Activated naive CD8-positive, alpha-beta T cell treated with anti-CD3 and anti-CD28 coated beads, Interleukin-2, amount 50 U/mL, for 24 hours (primary cell): ENCODE measurements around the gene ZC3H12D.

Experiments used
- ATAC-seq: fragments of 150-1000 bp; cut with Tn5 transposase; one replicate; pipeline ENCODE4 v1.10.0; 2021
- DNase-seq: peaks from one replicate; pipeline ENCODE4 v3.0.0; 2021
- H3K27ac Mint-ChIP-seq: one replicate; pipeline ENCODE4 v1.8.0; 2021; ENCODE audit warnings: mild to moderate bottlenecking, mixed read lengths
- H3K27me3 Mint-ChIP-seq: one replicate; pipeline ENCODE4 v1.8.0; 2021; ENCODE audit warnings: mixed read lengths
- H3K36me3 Mint-ChIP-seq: one replicate; pipeline ENCODE4 v1.8.0; 2021; ENCODE audit warnings: low read depth, mixed read lengths
- H3K4me1 Mint-ChIP-seq: one replicate; pipeline ENCODE4 v1.8.0; 2021; ENCODE audit warnings: mixed read lengths
- H3K4me3 Mint-ChIP-seq: one replicate; pipeline ENCODE4 v1.8.0; 2021; ENCODE audit warnings: mild to moderate bottlenecking, moderate library complexity, mixed read lengths
- H3K9me3 Mint-ChIP-seq: one replicate; pipeline ENCODE4 v1.8.0; 2021; ENCODE audit warnings: mixed read lengths

ZC3H12D gene

DNA sequence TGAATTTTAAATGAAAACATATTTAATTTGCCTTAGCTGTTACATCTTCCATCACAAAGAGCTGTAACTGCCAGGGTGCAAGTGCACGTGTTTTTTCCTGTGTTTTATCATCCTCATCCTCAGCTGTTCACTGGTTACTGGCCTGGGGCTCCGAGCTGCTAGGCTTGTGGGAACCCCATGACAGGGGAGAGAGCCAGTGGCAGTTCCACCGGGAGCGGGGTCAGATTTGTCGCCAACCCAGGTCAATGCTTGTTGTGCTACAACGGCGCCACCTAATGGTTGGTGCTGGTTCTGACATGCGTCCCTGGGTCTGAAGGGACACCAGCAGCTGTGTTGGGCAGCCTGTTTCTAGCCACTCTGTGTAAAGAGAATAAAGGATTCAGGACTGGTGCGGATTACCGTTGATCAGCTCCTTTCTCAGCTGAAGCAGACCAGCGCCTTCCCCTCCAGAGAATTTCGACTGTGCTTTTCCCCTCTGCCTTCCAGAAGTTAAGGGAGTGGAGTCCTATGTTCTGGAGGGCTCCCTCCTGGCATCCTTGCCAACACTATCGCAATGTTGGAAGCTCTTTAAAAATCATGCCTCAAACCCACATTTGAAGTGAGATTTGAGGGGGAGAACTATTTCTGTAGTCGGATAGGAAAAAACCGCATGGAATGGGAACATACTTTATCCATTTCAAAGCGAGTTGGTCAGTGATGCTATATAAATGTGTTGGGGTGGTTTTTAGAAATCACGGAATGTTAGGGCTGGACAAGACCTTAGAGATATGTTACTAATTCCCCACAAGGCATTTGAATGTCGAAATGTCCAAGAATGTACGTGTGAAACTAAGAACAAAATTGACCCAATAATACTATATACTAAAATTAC is 52.7 kb downstream of the ZC3H12D start:
- Mint-ChIP-seq H3K4me3 (no peak overlapping the region), H3K27me3 (no peaks in the 10 kb centered on the region), H3K27ac (peak overlapping the region; percentile 26), H3K36me3 (no peaks in the 10 kb centered on the region), H3K9me3 (no peaks in the 10 kb centered on the region), H3K4me1 (peaks cover 7% of the 10 kb centered on the region)
- ATAC-seq (peak; percentile 94), DNase-seq (peak; percentile 92)

DNA sequence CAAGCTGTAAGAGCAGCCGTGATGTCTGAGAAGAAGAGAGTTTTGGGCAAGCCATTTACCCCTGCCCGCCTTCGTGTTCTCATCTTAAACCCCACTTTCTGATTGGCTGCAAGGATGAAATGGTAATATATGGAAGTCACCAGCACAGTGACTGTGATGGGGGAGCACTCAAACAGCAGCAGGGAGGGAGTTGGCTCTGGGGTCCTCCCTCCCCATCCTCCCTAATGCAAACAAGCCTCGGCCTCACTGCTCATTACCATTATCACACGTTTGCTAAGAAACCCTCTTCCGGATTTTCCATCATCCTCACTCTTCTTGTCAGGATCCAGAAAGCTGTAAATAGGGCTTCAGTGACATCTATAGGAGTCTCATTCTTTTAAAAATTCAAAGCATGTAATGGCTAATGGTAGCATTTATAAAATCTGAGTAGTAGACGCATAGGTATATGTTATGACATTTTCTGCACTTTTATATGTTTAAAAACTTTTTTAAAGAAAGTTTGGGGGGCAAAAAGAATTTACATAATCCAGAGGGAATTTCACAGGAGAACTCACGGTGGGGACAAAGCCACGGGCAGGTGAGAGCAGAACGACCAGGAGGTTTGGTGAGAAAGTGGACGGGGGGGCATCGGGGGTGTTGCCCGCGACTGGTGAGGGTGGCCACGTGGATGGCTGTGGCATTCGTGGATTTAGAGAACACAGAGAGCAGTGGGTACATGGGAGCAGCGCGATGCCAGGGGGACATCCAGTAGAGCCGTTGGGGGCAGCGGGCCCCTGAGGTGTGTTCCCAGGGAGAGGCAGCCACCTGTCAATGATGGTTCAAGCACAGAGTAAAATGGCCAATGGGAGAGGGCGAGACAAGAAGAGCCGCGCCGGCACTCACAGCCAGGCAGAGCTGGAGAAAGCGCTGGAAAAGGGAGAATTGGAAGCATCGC is 55.1 kb downstream of the ZC3H12D start:
- H3K4me1 Mint-ChIP-seq: peaks cover 6% of the 10 kb centered on the region
- no peaks in the 10 kb centered on the region for H3K36me3 Mint-ChIP-seq
- H3K27ac Mint-ChIP-seq: no peak overlapping the region
- H3K4me3 Mint-ChIP-seq: no peak overlapping the region
- no peaks in the 10 kb centered on the region for H3K27me3 Mint-ChIP-seq
- ATAC-seq: no peak
- H3K9me3 Mint-ChIP-seq: no peaks in the 10 kb centered on the region
- DNase-seq: no peak

DNA sequence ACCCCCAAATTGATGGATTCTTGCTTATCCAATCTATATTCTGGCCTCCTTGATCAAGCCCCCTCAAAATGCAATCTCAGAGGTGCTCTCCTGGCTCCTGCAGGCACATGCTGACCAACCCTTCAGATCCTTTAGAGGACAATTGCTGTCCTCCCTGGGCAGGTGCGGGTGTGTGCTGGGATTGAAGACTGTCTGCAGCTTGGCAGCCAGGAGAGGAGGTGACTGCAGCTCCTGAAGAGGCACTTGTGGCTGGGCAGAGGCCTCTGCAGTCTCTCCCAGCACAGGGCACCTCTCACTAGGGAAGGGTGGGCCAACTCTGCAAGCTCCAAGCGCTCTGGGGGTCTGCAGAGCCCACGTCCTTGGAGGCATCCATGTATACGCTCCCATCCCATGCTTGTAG is 56.2 kb downstream of the ZC3H12D start:
- DNase-seq: no peak
- Mint-ChIP-seq H3K27ac (no peak overlapping the region), H3K27me3 (no peaks in the 10 kb centered on the region), H3K4me1 (peaks cover 6% of the 10 kb centered on the region), H3K4me3 (no peak overlapping the region), H3K36me3 (no peaks in the 10 kb centered on the region), H3K9me3 (no peaks in the 10 kb centered on the region)
- no peak for ATAC-seq

DNA sequence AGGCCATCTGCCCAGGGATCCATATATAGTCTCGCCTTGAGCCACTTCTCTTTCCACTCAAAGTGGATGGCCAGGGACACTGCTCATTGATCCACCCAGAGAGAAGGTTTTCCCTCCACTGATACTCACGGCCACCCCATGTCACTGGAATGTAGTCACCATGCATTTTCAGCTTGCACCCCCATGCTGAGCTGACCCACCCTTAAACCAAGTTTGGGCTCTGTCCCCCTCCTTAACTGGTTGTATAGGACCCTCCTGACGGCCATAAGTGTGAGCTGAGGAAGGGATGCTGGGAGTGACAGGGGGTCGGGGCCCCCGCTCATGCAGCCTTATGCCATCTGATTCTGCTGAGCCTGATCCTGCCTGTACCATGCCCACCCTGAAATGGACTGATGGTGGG is 59.1 kb downstream of the ZC3H12D start:
- ATAC-seq (no peak), DNase-seq (no peak)
- Mint-ChIP-seq H3K4me3 (no peak overlapping the region), H3K27ac (no peak overlapping the region), H3K9me3 (no peaks in the 10 kb centered on the region), H3K36me3 (no peaks in the 10 kb centered on the region), H3K4me1 (peaks cover 2% of the 10 kb centered on the region), H3K27me3 (no peaks in the 10 kb centered on the region)

DNA sequence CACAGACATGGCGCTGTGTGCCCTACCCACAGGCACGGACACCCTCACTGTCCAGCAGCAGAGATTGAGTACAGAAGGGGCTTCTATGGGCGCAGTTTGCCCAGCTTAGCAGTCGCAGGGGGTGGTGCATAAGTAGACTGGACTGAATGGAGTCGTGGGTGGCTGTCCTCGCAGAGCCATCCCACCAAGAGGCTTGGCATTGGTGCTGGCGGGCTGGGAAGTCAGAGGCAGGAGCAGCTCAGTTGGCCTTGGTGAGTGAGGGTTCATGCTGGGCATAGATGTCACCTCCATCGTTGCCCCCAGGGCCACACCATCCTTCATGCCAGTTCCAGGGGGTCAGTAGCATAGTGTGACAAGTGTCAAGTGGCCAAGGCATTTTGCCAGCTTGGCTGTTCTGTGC is 59.6 kb downstream of the ZC3H12D start:
- Mint-ChIP-seq H3K27me3 (no peaks in the 10 kb centered on the region), H3K27ac (no peak overlapping the region), H3K4me3 (no peak overlapping the region), H3K36me3 (no peaks in the 10 kb centered on the region), H3K4me1 (peaks cover 5% of the 10 kb centered on the region), H3K9me3 (no peaks in the 10 kb centered on the region)
- DNase-seq (no peak), ATAC-seq (no peak)

DNA sequence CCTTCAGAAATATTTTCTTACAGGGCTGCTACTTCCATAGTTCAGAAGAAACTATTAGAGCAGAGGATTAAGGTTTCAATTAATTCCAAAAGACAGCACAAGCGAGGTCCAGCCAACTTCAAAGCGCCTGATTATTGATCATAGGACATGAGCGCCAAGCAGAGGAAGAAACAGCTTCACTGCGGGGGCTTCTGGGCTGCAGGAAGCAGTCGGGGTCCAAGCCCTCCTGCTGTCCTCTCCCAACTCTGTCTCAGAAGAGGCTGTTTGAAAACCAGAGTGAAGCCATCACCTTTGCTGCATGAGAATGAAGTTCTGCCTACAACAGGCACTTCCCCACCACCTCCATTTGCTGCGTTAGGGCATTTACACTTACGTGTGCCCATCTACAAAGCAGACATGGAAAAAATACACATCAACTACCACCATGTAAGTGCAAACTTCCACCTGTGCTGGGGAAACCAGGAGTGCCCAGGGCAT is 60.8 kb downstream of the ZC3H12D start:
- ATAC-seq: no peak
- no peaks in the 10 kb centered on the region for H3K36me3 Mint-ChIP-seq
- no peak for DNase-seq
- no peak overlapping the region for H3K4me3 Mint-ChIP-seq
- H3K27ac Mint-ChIP-seq: no peak overlapping the region
- peaks cover 9% of the 10 kb centered on the region for H3K4me1 Mint-ChIP-seq
- H3K27me3 Mint-ChIP-seq: no peaks in the 10 kb centered on the region
- no peaks in the 10 kb centered on the region for H3K9me3 Mint-ChIP-seq

DNA sequence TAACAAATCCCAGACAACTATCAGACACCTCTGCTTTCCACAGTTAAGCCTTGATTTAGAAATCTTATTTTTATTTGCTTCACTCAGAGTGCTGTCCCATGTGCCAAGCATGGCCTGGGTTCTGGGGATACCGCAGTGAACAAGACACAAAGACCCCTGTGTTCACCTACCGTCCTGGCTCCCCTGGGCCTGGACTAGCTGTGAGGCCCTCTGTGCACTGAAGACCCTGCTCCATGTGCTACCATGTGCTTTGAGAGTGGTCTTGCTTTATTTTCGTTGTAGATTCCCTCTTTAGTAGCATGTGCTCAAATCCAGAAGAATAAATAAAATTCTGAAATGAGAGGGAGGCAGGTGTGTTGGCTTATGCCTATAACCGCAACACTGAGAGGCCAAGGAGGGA is 62.2 kb downstream of the ZC3H12D start:
- no peak overlapping the region for H3K27ac Mint-ChIP-seq
- ATAC-seq (no peak), DNase-seq (no peak)
- H3K4me1 Mint-ChIP-seq: peaks cover 9% of the 10 kb centered on the region
- H3K4me3 Mint-ChIP-seq: no peak overlapping the region
- no peaks in the 10 kb centered on the region for H3K9me3 Mint-ChIP-seq
- no peaks in the 10 kb centered on the region for H3K27me3 Mint-ChIP-seq
- H3K36me3 Mint-ChIP-seq: no peaks in the 10 kb centered on the region

DNA sequence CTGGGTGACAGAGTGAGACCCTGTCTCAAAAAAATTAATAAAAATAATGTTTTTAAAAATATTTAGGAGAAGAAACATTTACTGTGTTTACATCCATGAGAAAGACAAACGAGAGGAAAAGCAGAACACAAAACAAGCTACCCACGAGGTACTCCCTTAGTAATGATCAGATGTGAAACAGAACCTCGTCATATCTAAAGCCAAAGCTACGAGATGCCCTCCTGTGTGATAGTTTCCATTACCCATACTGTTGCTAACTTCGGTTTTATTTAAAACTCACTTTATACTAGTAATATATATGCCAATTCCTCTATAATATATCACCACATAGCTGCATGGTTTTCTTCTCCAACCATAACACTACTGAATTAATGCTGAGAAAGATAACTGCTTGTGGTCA is 63.7 kb downstream of the ZC3H12D start:
- Mint-ChIP-seq H3K9me3 (peaks cover 5% of the 10 kb centered on the region), H3K27me3 (no peaks in the 10 kb centered on the region), H3K36me3 (no peaks in the 10 kb centered on the region), H3K4me3 (no peak overlapping the region), H3K27ac (no peak overlapping the region), H3K4me1 (peaks cover 10% of the 10 kb centered on the region)
- peak; percentile 9 for ATAC-seq
- no peak for DNase-seq

DNA sequence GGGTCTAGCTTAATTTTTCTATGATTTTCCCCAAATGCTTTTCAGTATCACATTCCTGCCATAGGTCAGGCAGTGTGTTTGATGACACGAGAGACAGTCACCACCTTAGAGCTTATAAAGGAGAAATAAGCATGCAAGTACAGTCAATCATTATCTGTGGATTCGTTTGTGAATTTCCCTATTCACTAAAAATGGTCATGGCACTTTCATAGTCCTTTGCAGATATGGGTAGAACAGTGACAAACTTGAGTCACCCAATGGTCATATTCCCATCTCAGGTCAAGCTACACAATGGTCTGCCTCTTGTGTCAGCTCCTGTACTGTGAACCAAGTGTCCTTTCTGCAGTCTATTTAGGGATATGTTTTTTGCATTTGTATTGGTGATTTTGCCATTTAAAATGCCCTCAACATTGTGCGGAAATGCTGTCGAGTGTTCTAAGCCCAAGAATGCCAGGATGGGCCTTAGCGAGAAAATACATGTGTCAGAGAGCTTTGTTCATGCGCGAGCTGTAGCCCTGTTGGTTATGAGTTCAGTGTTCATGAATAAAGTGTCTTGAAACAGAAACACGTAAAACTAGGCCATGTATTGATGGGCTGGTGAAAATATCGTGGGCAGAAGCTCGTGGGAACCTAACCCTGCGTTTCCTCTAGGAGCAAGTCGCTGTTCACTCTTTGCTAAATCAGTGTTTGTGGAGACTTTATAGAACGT is 65.0 kb downstream of the ZC3H12D start:
- DNase-seq (no peak), ATAC-seq (no peak)
- Mint-ChIP-seq H3K36me3 (peaks cover 5% of the 10 kb centered on the region), H3K27ac (no peak overlapping the region), H3K27me3 (no peaks in the 10 kb centered on the region), H3K4me1 (peaks cover 16% of the 10 kb centered on the region), H3K4me3 (no peak overlapping the region), H3K9me3 (peaks cover 14% of the 10 kb centered on the region)

DNA sequence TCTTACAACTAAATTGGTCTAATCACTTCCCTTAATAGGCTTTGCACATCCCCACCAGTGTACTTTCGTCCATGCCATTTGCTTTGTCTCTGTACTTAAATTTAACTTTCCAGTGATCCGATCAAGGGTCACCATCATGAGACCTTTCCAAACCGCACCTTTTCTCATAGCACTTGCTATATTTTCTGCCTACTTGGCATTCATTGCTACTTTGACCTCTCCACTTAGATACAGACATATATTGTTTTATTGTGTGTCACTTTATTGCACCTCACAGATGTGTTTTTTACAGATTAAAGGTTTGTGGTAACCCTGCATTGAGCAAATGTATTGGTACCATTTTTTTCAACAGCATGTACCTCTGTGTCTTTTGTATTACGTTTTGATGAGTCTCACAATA is 70.0 kb downstream of the ZC3H12D start:
- H3K4me3 Mint-ChIP-seq: no peak overlapping the region
- H3K36me3 Mint-ChIP-seq: peaks cover 38% of the 10 kb centered on the region
- DNase-seq (no peak), ATAC-seq (no peak)
- no peak overlapping the region for H3K27ac Mint-ChIP-seq
- peaks cover 16% of the 10 kb centered on the region for H3K9me3 Mint-ChIP-seq
- H3K27me3 Mint-ChIP-seq: no peaks in the 10 kb centered on the region
- peaks cover 19% of the 10 kb centered on the region for H3K4me1 Mint-ChIP-seq

DNA sequence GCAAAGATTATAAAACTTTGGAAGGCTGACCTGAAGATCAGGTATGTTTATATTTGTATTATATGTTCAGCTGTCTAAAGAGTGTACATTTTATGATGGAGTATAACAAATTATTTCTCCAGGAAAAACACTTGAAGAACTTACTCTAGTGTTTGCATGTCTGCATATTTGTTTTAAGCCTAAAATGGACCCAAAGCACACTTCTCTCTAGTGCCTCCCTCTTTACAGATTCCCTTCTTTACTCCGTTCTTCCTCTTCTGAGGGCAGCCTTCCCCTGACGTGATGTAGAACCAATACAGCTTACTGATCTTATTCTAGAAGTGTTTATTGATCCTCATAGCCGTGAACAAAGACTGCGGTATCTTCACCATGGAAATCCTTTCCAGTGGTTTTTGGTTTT is 70.8 kb downstream of the ZC3H12D start:
- Mint-ChIP-seq H3K27ac (no peak overlapping the region), H3K36me3 (peaks cover 44% of the 10 kb centered on the region), H3K4me3 (no peak overlapping the region), H3K4me1 (peaks cover 21% of the 10 kb centered on the region), H3K27me3 (no peaks in the 10 kb centered on the region), H3K9me3 (peaks cover 16% of the 10 kb centered on the region)
- no peak for ATAC-seq
- no peak for DNase-seq

DNA sequence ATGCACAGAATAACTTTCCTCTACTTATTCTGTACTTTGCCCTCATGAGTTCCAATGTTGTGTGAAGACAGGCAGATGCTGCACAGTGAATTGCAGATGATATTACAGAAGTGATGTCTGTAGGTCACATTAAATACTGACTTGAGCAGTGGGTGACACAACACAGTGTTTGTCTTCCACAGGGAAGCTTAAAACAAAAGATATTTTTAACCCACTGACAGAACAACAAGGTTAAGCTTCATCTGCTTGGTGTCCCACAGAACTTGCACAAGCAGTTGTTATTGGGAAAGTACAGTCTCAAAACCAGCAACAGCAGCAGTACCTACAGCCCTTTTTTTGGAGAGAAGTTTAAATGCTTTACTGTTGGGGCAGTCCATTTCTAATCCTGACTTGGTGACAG is 74.3 kb downstream of the ZC3H12D start:
- no peaks in the 10 kb centered on the region for H3K27me3 Mint-ChIP-seq
- peaks cover 55% of the 10 kb centered on the region for H3K36me3 Mint-ChIP-seq
- H3K27ac Mint-ChIP-seq: no peak overlapping the region
- H3K4me1 Mint-ChIP-seq: peaks cover 28% of the 10 kb centered on the region
- no peak for ATAC-seq
- peaks cover 6% of the 10 kb centered on the region for H3K9me3 Mint-ChIP-seq
- DNase-seq: no peak
- no peak overlapping the region for H3K4me3 Mint-ChIP-seq

DNA sequence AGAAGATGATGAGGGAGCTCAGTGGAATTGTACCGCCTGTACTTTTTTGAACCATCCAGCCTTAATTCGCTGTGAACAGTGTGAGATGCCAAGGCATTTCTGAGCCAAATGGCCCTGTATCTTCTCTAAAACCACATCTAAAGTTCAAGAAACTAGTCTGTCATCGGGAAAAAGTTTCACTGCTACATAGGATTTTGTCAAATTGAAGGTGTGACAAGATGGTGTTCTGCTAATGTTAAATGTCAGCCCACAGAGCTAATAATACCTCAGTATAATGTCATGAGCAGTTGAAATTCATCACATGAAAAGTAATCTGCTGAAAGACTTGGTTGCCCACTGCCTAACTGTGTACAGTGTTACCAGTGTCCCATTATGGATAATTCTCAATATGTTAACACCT is 75.2 kb downstream of the ZC3H12D start:
- no peak overlapping the region for H3K4me3 Mint-ChIP-seq
- no peak for DNase-seq
- peaks cover 58% of the 10 kb centered on the region for H3K36me3 Mint-ChIP-seq
- no peaks in the 10 kb centered on the region for H3K27me3 Mint-ChIP-seq
- peak; percentile 80 for ATAC-seq
- H3K27ac Mint-ChIP-seq: peak overlapping the region; percentile 63
- peaks cover 37% of the 10 kb centered on the region for H3K4me1 Mint-ChIP-seq
- no peaks in the 10 kb centered on the region for H3K9me3 Mint-ChIP-seq
